Activated CD8-positive, alpha-beta memory T cell treated with anti-CD3 and anti-CD28 coated beads for 48 hours (primary cell): ENCODE data around the gene FRMPD4.

Source experiments
- DNase-seq, 3 experiments: peaks; one replicate each; pipeline ENCODE4 v3.0.0-alpha.2; 2020; ENCODE audit warnings: low read depth in 2 of 3, low spot score in 2 of 3

The FRMPD4 gene

DNA sequence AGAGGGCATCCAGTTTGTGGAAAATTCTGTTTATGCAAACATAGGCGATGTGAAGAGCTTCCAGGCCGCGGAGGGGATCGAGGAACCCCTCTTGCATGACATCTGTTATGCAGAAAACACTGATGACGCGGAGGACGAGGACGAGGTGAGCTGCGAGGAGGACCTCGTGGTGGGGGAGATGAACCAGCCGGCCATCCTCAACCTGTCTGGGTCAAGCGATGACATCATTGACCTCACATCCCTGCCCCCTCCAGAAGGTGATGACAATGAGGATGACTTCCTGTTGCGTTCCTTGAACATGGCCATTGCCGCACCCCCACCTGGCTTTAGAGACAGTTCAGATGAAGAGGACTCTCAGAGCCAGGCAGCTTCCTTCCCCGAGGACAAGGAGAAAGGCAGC is 578.3 kb downstream of the FRMPD4 start:
- no peak for DNase-seq

DNA sequence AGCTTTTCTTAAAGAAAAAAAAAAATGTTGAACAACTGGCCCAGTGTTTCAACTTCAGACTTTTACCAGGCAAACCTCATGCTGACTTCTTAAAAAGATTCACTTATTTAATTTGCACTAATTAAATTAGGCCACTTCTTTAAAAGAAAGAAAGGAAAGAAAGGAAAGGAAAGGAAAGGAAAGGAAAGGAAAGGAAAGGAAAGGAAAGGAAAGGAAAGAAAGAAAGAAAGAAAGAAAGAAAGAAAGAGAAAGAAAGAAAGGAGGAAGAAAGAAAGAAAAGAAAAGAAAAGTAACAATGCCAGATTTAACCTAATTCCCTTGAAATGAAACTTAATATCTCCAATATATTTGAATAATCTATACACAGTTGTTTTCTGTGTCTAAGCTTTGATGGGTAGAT is 581.6 kb downstream of the FRMPD4 start:
- no peak for DNase-seq

DNA sequence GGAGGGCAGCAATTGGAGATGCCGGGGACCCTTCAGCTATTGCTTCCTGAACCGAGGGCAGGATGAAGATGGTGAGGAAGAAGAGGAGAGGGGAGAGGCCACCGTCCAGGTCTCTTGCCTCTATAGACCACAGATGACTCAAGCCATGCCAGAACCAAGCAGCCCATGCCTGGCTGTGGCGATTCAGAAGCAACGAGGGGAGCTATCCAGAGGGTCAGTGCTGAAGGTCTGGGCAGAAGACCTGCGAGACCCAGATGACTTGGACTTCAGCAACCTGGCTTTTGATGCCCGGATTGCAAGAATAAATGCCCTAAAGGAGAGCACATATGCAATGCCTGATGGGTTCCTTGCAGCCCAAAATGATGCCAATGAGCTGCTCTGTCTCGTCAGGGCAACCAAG is 582.8 kb downstream of the FRMPD4 start:
- DNase-seq = no peak

DNA sequence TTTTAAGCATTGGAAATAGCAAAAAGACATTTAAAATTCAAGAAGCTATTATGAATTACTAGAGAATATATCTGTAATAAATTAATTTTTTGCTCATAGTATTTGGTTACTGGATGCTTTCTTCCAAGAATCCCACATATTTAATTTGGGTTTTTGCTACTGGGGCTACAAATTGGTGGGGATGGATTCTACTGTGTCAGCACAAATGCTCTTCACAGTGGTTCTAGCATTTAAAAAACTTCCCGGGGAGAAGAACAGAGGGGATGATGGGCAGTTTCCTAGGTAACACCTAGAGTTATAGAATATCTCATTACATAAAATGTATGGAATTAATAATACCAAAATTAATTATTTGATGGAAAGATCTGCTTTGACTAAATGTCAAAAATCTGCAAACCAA is 584.0 kb downstream of the FRMPD4 start:
- no peak for DNase-seq

DNA sequence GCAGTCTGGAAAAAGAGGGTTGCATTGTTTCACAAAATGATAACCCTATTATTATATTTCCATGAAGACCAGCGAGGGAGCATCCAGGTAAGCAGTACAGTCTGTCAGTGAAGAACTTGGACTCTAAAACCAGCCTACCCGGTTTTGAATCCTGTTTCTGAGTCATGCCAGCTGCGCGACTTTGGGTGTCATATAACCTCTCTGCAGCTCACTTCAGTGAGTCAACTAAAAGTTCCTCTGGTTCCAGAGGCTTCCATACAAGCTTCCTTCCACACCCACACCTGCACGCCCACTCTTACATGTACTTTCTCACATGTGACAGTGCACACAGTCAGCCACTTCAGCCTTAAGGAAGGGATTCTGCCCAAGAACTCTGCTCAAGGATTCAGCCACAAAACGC is 603.1 kb downstream of the FRMPD4 start:
- DNase-seq = no peak

DNA sequence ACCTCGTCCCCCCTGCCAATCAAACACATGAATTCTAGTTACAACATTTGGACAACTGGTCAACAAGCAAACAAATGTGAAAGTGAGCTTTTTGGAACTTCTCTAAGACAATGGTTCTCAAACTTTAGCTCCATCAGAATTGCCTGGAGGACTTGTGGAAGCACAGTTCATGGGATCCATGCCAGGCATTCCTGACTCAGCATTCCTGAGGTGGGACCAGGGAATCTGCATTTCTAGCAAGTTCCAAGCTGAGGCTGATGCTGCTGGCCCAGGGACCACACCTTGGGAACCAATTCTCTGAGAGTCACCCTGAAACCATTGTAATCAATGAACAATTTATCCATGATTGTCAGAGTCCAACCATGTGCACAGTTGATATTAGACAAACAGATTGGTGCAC is 609.2 kb downstream of the FRMPD4 start:
- DNase-seq = no peak

DNA sequence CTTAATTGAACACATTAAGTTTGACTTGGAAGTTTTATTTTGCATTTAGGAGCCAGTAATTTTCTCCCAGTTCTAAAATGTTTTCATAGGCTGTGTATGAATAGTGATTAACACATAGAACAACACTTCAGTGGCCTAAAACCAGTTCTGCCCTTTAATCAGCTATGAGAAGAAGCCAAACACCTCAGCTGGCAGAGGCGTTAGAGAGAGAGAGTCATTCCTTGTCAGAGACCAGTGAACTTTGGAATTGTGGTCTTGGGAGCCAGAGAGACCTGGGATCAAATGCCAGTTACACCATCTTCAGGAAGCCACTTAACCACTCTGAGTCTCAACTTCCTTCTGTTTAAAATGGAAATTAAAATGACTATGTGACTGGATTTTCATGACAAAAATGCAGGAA is 613.6 kb downstream of the FRMPD4 start:
- DNase-seq = no peak

DNA sequence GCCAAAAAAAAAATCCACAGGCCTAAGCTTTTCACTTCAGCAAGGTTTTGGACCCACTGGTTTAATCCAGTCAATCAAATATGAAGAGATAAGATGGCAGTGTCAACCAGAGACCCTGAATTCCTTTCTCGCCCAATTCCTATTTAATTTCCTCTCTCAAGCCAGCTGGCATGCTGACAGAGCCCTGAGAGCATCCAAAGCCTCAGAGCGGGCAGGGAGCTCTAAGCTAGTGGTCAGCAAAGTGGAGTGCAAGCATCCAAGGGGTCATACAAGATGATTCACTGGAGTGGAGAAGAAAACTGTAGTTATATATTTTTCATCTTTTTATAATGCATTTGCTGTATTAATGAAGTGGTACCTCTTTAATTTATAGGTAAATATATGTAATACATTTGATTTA is 615.1 kb downstream of the FRMPD4 start:
- DNase-seq = no peak

DNA sequence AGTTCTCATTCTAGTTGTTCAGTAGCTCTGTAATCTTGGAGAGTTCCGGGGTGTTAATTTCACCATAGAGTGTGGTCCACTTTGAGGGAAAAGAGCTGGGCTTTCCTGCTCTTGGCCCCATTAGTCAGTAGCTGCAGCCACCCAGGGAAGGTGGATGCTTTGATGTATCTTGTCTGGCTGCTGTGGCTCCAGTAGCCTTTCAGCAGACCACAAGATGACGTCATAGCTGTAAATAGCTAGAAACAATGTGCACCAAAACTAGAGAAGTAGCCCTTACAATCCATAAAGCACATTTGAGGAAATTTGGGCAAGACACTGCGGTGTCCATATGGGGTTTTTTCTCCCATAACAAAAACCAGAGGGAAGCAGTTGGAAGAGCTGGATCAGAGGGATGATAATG is 620.0 kb downstream of the FRMPD4 start:
- no peak for DNase-seq

DNA sequence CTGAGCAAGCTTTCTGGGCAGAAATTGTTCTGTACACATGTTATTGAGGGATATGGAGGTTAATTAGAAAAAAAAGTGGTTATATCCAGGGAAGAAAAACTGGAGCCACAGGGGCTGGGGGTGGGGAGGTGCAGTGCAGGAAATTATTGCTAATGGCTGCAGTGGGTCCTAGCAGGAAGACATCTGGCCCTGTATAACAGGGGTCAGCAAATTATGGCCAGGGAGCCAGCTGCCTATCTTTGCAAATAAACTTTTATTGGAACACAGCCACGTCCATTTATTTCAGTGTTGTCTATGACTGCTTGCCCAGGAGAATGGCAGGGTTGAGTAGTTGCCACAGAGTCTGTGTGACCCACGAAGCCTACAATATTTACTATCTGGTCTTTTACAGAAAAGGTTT is 629.6 kb downstream of the FRMPD4 start:
- DNase-seq = no peak

DNA sequence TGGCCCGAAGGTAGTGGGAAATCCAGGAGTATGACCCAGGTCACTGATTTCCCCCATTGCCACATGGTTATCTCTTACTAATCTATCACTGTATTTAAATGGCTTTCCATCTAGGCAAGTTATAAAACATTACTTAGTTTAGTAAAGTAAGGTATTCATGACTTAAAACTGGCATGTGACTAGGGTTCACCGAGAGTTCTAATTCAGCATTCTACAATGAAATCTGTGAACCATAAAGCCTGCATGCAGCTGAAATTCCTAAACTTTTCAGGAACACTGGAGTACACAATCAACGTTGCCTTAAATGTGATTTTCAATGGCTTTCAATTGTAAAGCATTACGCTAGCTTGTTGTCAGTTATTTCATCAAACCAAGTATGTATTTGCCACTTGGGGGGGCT is 630.2 kb downstream of the FRMPD4 start:
- no peak for DNase-seq

DNA sequence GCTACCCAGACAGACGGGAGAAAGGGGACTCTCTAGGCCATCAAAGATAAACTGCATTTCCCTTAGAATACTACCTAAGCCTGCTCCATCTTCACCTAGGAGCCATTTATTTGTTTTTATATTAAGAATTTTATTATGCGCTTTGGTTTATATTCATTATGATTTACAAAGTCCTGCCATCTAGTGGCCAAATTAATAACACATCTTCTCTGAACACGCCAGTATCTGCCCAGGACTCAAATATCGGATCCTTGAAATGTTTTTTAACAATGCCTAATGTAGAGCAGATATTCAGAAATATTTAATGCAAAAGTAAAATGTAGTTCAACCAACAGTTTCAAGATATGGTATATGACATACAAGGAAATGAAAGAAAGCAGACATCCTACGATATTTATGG is 632.2 kb downstream of the FRMPD4 start:
- DNase-seq = no peak

DNA sequence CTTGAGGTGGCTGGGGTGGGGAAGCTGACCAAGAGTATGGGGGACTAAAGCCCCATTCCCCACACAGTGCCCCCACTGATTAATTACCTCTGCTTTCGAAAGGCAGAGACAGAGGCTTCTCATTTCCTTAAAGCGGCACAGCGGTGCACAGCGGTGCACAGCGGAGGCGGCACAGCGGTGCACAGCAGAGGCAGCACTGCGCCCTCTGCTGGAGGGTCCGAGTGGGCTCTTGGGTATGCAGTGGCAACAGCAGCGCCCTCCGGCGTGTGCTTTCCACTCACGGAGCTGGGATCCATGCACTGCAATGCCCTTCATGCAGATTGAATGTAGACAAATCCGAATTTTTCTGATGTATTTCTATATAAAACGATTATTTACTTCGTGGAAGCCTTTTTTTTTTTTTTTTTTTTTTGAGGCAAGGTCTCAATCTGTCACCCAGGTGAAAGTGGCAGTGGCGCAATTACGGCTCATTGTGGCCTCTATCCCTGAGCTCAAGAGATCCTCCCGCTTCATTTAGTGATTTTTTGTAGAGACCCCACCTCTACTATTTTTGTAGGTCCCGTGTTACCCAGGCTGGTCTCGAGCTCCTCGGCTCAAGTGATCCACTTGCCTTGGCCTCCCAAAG is 633.3 kb downstream of the FRMPD4 start:
- peak; percentile 25 to 37 (median 32) for DNase-seq
